Ovary (tissue), 9 donors: Measurements from ENCODE around the gene LPIN3. TPM values are rescaled to one million over a fixed set of nuclear protein-coding genes. Genes with fewer than 3 reads are reported as not detected.

ENCODE experiments used
- DNase-seq, 5 donors: peaks; one replicate each; pipeline ENCODE4 v3.0.0-alpha.2; 2019 to 2020
- H3K27ac ChIP-seq, 2 donors: fragments of 200-600 bp; one replicate each; pipeline versions ENCODE4 v1.5.1 to v1.8.0; 2019 to 2022
- H3K27me3 ChIP-seq: fragments of 200-600 bp; one replicate; pipeline ENCODE4 v1.8.0; 2022
- H3K36me3 ChIP-seq: fragments of 200-600 bp; sonication (generic); one replicate; pipeline ENCODE4 v1.5.1; 2019
- H3K4me1 ChIP-seq: one replicate; pipeline ENCODE4 v1.8.1; 2013; ENCODE audit warnings: mild to moderate bottlenecking, moderate library complexity; ENCODE audit not compliant: insufficient read depth
- H3K4me3 ChIP-seq: fragments of 200-600 bp; sonication (generic); one replicate; pipeline ENCODE4 v1.5.1; 2017
- H3K9me3 ChIP-seq, 2 donors: fragments of 200-600 bp in 1 of 2; sonication (generic) in 1 of 2; one replicate each; pipeline versions ENCODE4 v1.5.1 to v1.8.1; 2013 to 2019; ENCODE audit warnings: mild to moderate bottlenecking in 1 of 2, moderate library complexity in 1 of 2
- CTCF ChIP-seq, 3 donors: fragments of 450-650 bp in 2 of 3; fragments of 200-600 bp in 1 of 3; IDR thresholded peaks; one replicate each; pipeline versions ENCODE4 v1.5.1 to v1.8.0; 2016 to 2022; ENCODE audit warnings: antibody characterized with exemption in 3 of 3, mild to moderate bottlenecking in 1 of 3
- EP300 ChIP-seq: sonication (generic); formaldehyde crosslinking; IDR thresholded peaks from one replicate; pipeline ENCODE4 v1.6.1; 2017; ENCODE audit warnings: antibody characterized with exemption
- POLR2A ChIP-seq: fragments of 450-650 bp; IDR thresholded peaks from one replicate; pipeline ENCODE4 v1.6.1; 2017; ENCODE audit warnings: antibody characterized with exemption, mild to moderate bottlenecking, moderate library complexity
- WGBS, 3 donors: extraction: QIAGEN DNeasy Blood & Tissue Kit in 1 of 3; methylation state at CpG; one replicate each; pipeline versions ENCODE4 v1.1.5 to v1.1.7; 2013 to 2017; 5-methylcytosine and 5-hydroxymethylcytosine counted together
- intact Hi-C, 4 donors: fragments of 100-400 bp; cut with DNase I; formaldehyde crosslinking; loops; one replicate each; pipeline versions ENCODE4 v1.11.0 to v1.15.1; 2022 to 2023
- polyA plus RNA-seq, 2 donors: library from polyadenylated mRNA; stranded (reverse); fragments of 200-250 nt in 1 of 2; fragments of 350-450 nt in 1 of 2; fragmentation: Illumina TruSeq in 1 of 2; extraction: RNeasy Lipid Tissue Mini Kit (QIAGEN cat#74804) in 1 of 2; gene quantifications; one replicate each; pipeline ENCODE4 v1.2.3, GENCODE V29; 2013 to 2014
- total RNA-seq, 7 donors: library from RNA; depleted of rRNA in 2 of 7; stranded (reverse); fragments of >200 nt in 2 of 7; fragmentation: NEBNext Ultra II Directional in 3 of 7; extraction: Animal tissue kit (Norgen Biotek cat#: 25700) in 3 of 7; gene quantifications; one replicate each; pipeline versions ENCODE4 v1.1.0 to v1.2.4, GENCODE V29; 2016 to 2023
- donor health status: DM: no; HTN: no; CAD: no; lungs with moderate emphysema.
- donor health status: DM: no; HTN: no; CAD: no.
- donor health status: Bipolar disorder and iron deficiency.
- donor health status: DM: yes; HTN: yes; CAD: no.
- donor health status: DM: no; HTN: no; CAD: no.
- donor health status: DM: yes; HTN: yes; CAD: no.

The LPIN3 gene
- total and polyA plus RNA-seq, 9 donors, result 5.1 to 21.6 (median 12.5) TPM

- 73 to 79% (median 74%) methylated on average over 9 of the region's 9 CpGs for WGBS, 3 donors
- intact Hi-C loops, result loop anchor here in 1 of 4 donors (10.0 kb wide), 1 partner anchor 335 kb away; no protein-coding TSS in a partner anchor
- H3K27me3 ChIP-seq, result no peaks in the 10 kb centered on the region
- no peak for DNase-seq
- H3K4me1 ChIP-seq, result peaks cover 3% of the 10 kb centered on the region
- H3K9me3 ChIP-seq, result no peaks in the 10 kb centered on the region
- no peaks in the 10 kb centered on the region for H3K36me3 ChIP-seq
- no peak overlapping the region for H3K4me3 ChIP-seq
- no peak for TF ChIP-seq CTCF (IDR thresholded peaks at IDR 0.05)
- TF ChIP-seq POLR2A, result no peak
- no peak for TF ChIP-seq EP300
- no peak overlapping the region for H3K27ac ChIP-seq
Observed at GRCh38 chr20:41359541-41360011, 19.0 kb downstream of the LPIN3 start.

GRCh38 chr20:41360831-41361756, 20.5 kb downstream of the LPIN3 start:
- H3K9me3 ChIP-seq, result no peaks in the 10 kb centered on the region
- no peak for TF ChIP-seq POLR2A
- no peak for TF ChIP-seq CTCF (IDR thresholded peaks at IDR 0.05)
- no peak for TF ChIP-seq EP300
- no peak for DNase-seq
- WGBS, 3 donors, result 89 to 90% (median 89%) methylated on average over 21 to 22 of the region's 22 CpGs
- no peaks in the 10 kb centered on the region for H3K27me3 ChIP-seq
- H3K36me3 ChIP-seq, result no peaks in the 10 kb centered on the region
- no peak overlapping the region for H3K4me3 ChIP-seq
- H3K27ac ChIP-seq, result no peak overlapping the region
- intact Hi-C loops, result no loop called here
- H3K4me1 ChIP-seq, result peaks cover 3% of the 10 kb centered on the region

- 70 to 84% (median 80%) methylated on average over 40 to 45 of the region's 45 CpGs for WGBS, 3 donors
- Histone ChIP-seq H3K27ac (no peak overlapping the region), H3K9me3 (no peaks in the 10 kb centered on the region), H3K27me3 (no peaks in the 10 kb centered on the region), H3K4me1 (peaks cover 3% of the 10 kb centered on the region), H3K4me3 (no peak overlapping the region), H3K36me3 (no peaks in the 10 kb centered on the region)
- TF ChIP-seq CTCF (IDR thresholded peaks at IDR 0.05), result no peak
- no peak for TF ChIP-seq POLR2A
- no peak for TF ChIP-seq EP300
- intact Hi-C loops, result no loop called here
- no peak for DNase-seq
Observed at GRCh38 chr20:41361757-41362747, 21.4 kb downstream of the LPIN3 start.

- H3K4me1 ChIP-seq, result peaks cover 3% of the 10 kb centered on the region
- intact Hi-C loops, result no loop called here
- H3K27ac ChIP-seq, result no peak overlapping the region
- H3K36me3 ChIP-seq, result no peaks in the 10 kb centered on the region
- H3K9me3 ChIP-seq, result no peaks in the 10 kb centered on the region
- WGBS, 3 donors, result 92 to 96% (median 93%) methylated on average over 5 of the region's 5 CpGs
- TF ChIP-seq CTCF (IDR thresholded peaks at IDR 0.05), result no peak
- TF ChIP-seq EP300, result no peak
- no peak for TF ChIP-seq POLR2A
- DNase-seq, result no peak
- H3K4me3 ChIP-seq, result no peak overlapping the region
- H3K27me3 ChIP-seq, result no peaks in the 10 kb centered on the region
Observed at GRCh38 chr20:41362748-41363140, 22.1 kb downstream of the LPIN3 start.
